Activated naive CD8-positive, alpha-beta T cell treated with anti-CD3 and anti-CD28 coated beads, Interleukin-2, amount 10 ng/mL, durations not matched to agents 7 days and 5 days (primary cell): ENCODE measurements around the gene CDK5RAP2. TPM values are rescaled to one million over a fixed set of nuclear protein-coding genes. Genes with fewer than 3 reads are reported as not detected.

Experiments used
- ATAC-seq: fragments of 150-1000 bp; cut with Tn5 transposase; one replicate; pipeline ENCODE4 v1.10.0; 2021; ENCODE audit warnings: low read depth, moderate library complexity
- POLR2A ChIA-PET: fragments of 350-600 bp; sonication (Branson Sonifier 250); formaldehyde crosslinking; loops from one replicate; lab custom pipeline; 2021; ENCODE audit warnings: antibody characterized with exemption; lab: Charles Lee
- DNase-seq: peaks from one replicate; pipeline ENCODE4 v3.0.0; 2021
- H3K27ac Mint-ChIP-seq: one replicate; pipeline ENCODE4 v1.8.0; 2022; ENCODE audit warnings: mild to moderate bottlenecking, mixed read lengths
- H3K27me3 Mint-ChIP-seq: one replicate; pipeline ENCODE4 v1.8.0; 2022; ENCODE audit warnings: mild to moderate bottlenecking, moderate library complexity, mixed read lengths
- H3K36me3 Mint-ChIP-seq: one replicate; pipeline ENCODE4 v1.8.0; 2021; ENCODE audit warnings: mild to moderate bottlenecking, mixed read lengths
- H3K4me1 Mint-ChIP-seq: one replicate; pipeline ENCODE4 v1.8.0; 2021; ENCODE audit warnings: mixed read lengths
- H3K4me3 Mint-ChIP-seq: one replicate; pipeline ENCODE4 v1.8.0; 2022; ENCODE audit warnings: mild to moderate bottlenecking, moderate library complexity, mixed read lengths
- H3K9me3 Mint-ChIP-seq: one replicate; pipeline ENCODE4 v1.8.0; 2021; ENCODE audit warnings: mixed read lengths
- total RNA-seq, 2 experiments: library from RNA; stranded (reverse); gene quantifications; one replicate each; pipeline ENCODE4 v1.2.3, GENCODE V29; 2021

CDK5RAP2 gene
- total RNA-seq, 2 experiments from 2014 or later, result 113 TPM

GRCh38 chr9:120345379-120345778 is 234.6 kb downstream of the CDK5RAP2 start:
- no peaks in the 10 kb centered on the region for H3K9me3 Mint-ChIP-seq
- H3K4me1 Mint-ChIP-seq, result peaks cover 2% of the 10 kb centered on the region
- no peak for ATAC-seq
- DNase-seq, result no peak
- POLR2A ChIA-PET, result no interaction called here
- H3K27me3 Mint-ChIP-seq, result peaks cover 11% of the 10 kb centered on the region
- H3K4me3 Mint-ChIP-seq, result no peak overlapping the region
- no peaks in the 10 kb centered on the region for H3K36me3 Mint-ChIP-seq
- no peak overlapping the region for H3K27ac Mint-ChIP-seq

- Mint-ChIP-seq H3K9me3 (no peaks in the 10 kb centered on the region), H3K4me3 (no peak overlapping the region), H3K4me1 (peaks cover 2% of the 10 kb centered on the region), H3K27ac (no peak overlapping the region), H3K27me3 (peaks cover 10% of the 10 kb centered on the region), H3K36me3 (no peaks in the 10 kb centered on the region)
- ATAC-seq (no peak), DNase-seq (no peak)
- POLR2A ChIA-PET, result no interaction called here
These were observed 235.7 kb downstream of the CDK5RAP2 start for GRCh38 chr9:120344230-120344629.

GRCh38 chr9:120343416-120343815 is 236.6 kb downstream of the CDK5RAP2 start:
- no peak overlapping the region for H3K27ac Mint-ChIP-seq
- DNase-seq, result no peak
- no peaks in the 10 kb centered on the region for H3K9me3 Mint-ChIP-seq
- H3K27me3 Mint-ChIP-seq, result peaks cover 8% of the 10 kb centered on the region
- no peak for ATAC-seq
- H3K4me1 Mint-ChIP-seq, result peaks cover 2% of the 10 kb centered on the region
- POLR2A ChIA-PET, result no interaction called here
- H3K4me3 Mint-ChIP-seq, result no peak overlapping the region
- no peaks in the 10 kb centered on the region for H3K36me3 Mint-ChIP-seq

Other genes with a start within 250 kb of the CDK5RAP2 start
- gene MEGF9, start 134.3 kb upstream of the CDK5RAP2 start, total RNA-seq, result 10 to 100 TPM; 10.3 to 11.0 TPM
- gene FBXW2, start 213.2 kb upstream of the CDK5RAP2 start, total RNA-seq, result 10 to 100 TPM; 80.5 to 87.8 TPM